GM19240 (cell line): ENCODE results near the gene USP25.

Source experiments
- DNase-seq: peaks from one replicate; pipeline ENCODE4 v3.0.0; 2011; ENCODE audit warnings: low spot score; ENCODE audit not compliant: insufficient read length

The USP25 gene

GRCh38 chr21:15759469-15759868 is 29.7 kb downstream of the USP25 start:
- DNase-seq = no peak

- DNase-seq = no peak
Observed at GRCh38 chr21:15761507-15762100, 31.8 kb downstream of the USP25 start.

GRCh38 chr21:15763359-15763758 is 33.6 kb downstream of the USP25 start:
- no peak for DNase-seq

GRCh38 chr21:15764878-15765277 is 35.1 kb downstream of the USP25 start:
- DNase-seq = no peak

- DNase-seq = no peak
Observed at GRCh38 chr21:15766952-15767603, 37.3 kb downstream of the USP25 start.

GRCh38 chr21:15768045-15768601 is 38.3 kb downstream of the USP25 start:
- no peak for DNase-seq

GRCh38 chr21:15768853-15769252 is 39.1 kb downstream of the USP25 start:
- no peak for DNase-seq

- no peak for DNase-seq
Observed at GRCh38 chr21:15771311-15771710, 41.5 kb downstream of the USP25 start.

GRCh38 chr21:15772654-15773053 is 42.9 kb downstream of the USP25 start:
- DNase-seq = no peak

- DNase-seq = no peak
Observed at GRCh38 chr21:15774590-15774989, 44.8 kb downstream of the USP25 start.

- DNase-seq = no peak
Observed at GRCh38 chr21:15775291-15775690, 45.5 kb downstream of the USP25 start.

GRCh38 chr21:15775981-15776380 is 46.2 kb downstream of the USP25 start:
- DNase-seq = no peak

GRCh38 chr21:15776818-15777217 is 47.0 kb downstream of the USP25 start:
- DNase-seq = no peak

- no peak for DNase-seq
Observed at GRCh38 chr21:15781986-15782385, 52.2 kb downstream of the USP25 start.

GRCh38 chr21:15788847-15789523 is 59.2 kb downstream of the USP25 start:
- DNase-seq = no peak

GRCh38 chr21:15793109-15793508 is 63.3 kb downstream of the USP25 start:
- no peak for DNase-seq

- no peak for DNase-seq
Observed at GRCh38 chr21:15793550-15794235, 63.9 kb downstream of the USP25 start.

GRCh38 chr21:15794277-15794912 is 64.6 kb downstream of the USP25 start:
- DNase-seq = no peak

GRCh38 chr21:15795533-15795932 is 65.8 kb downstream of the USP25 start:
- no peak for DNase-seq

- no peak for DNase-seq
Observed at GRCh38 chr21:15797577-15798363, 68.0 kb downstream of the USP25 start.
